K562 (cell line): ENCODE measurements around the gene DNAJC11. TPM values are rescaled to one million over a fixed set of nuclear protein-coding genes. Genes with fewer than 3 reads are reported as not detected.

Source experiments
- ATF1 ChIP-seq, 2 experiments: fragments of 450-650 bp in 1 of 2; IDR thresholded peaks; 2 replicates each; pipeline ENCODE4 v1.6.1; 2016; ENCODE audit warnings: missing compliant biosample characterization in 1 of 2, missing genetic modification characterization in 1 of 2
- ETV5 ChIP-seq: sonication (generic); formaldehyde crosslinking; IDR thresholded peaks from 2 replicates; pipeline ENCODE4 v1.4.0; 2020; ENCODE audit warnings: low read depth, mild to moderate bottlenecking, missing genetic modification reagents
- JUND ChIP-seq, 2 experiments: IDR thresholded peaks; 2 replicates in 1 of 2; 3 replicates in 1 of 2; pipeline ENCODE4 v1.6.1; 2011; ENCODE audit warnings: borderline replicate concordance in 2 of 2, low read depth in 2 of 2, low read length in 2 of 2, improper control_type of control experiment in 1 of 2, missing biosample characterization in 1 of 2, missing genetic modification characterization in 1 of 2, missing genetic modification reagents in 1 of 2
- L3MBTL2 ChIP-seq: fragments of 450-650 bp; IDR thresholded peaks from 2 replicates; pipeline ENCODE4 v1.6.1; 2016; ENCODE audit warnings: mild to moderate bottlenecking, moderate library complexity
- MEF2D ChIP-seq: conservative IDR thresholded peaks from 2 replicates; pipeline ENCODE4 v1.6.1; 2016; ENCODE audit warnings: low read depth, missing genetic modification characterization, missing compliant biosample characterization
- MEIS2 ChIP-seq: fragments of 450-650 bp; IDR thresholded peaks from 2 replicates; pipeline ENCODE4 v1.6.1; 2014; ENCODE audit warnings: mild to moderate bottlenecking; ENCODE audit not compliant: partially characterized antibody
- TEAD1 ChIP-seq, 2 experiments: fragments of 450-650 bp in 1 of 2; sonication (generic) in 1 of 2; formaldehyde crosslinking; IDR thresholded peaks; 2 replicates each; pipeline versions ENCODE4 v1.4.0 to v1.8.0; 2020 to 2022; ENCODE audit warnings: mild to moderate bottlenecking in 2 of 2, missing genetic modification reagents in 1 of 2
- ZFX ChIP-seq: sonication (generic); formaldehyde crosslinking; IDR thresholded peaks from 2 replicates; pipeline ENCODE4 v1.8.0; 2022; ENCODE audit warnings: mild to moderate bottlenecking, missing genetic modification reagents, moderate library complexity
- polyA plus RNA-seq, 8 experiments: library from polyadenylated mRNA; depleted of rRNA in 4 of 8; stranded (reverse) in 5 of 8; unstranded in 3 of 8; fragments of >200 nt; fragmentation: Nextera tagmentation in 2 of 8; fragmentation: Illumina TruSeq in 1 of 8; extraction: Ambion mirVana in 2 of 8; extraction: Trizol in 1 of 8; gene quantifications; 2 replicates each; pipeline versions ENCODE4 v1.2.1 to v1.2.3, GENCODE V29; 2011 to 2014; ENCODE audit warnings: inconsistent platforms in 1 of 8, missing spikeins in 1 of 8
- total RNA-seq, 7 experiments: library from RNA; depleted of rRNA in 6 of 7; stranded (reverse); fragments of >200 nt in 6 of 7; fragmentation: Illumina TruSeq in 2 of 7; extraction: Trizol in 2 of 7; gene quantifications; 2 replicates each; pipeline versions ENCODE4 v1.2.1 to v1.2.3, GENCODE V29; 2011 to 2021; ENCODE audit warnings: low replicate concordance in 1 of 7
- TF ChIP-seq, protein P1 (sequence below): fragments of 250-450 bp; sonication (Bioruptor Pico); IDR thresholded peaks from 2 replicates; pipeline ENCODE4 v1.5.0; 2021
- TF ChIP-seq, protein P2 (sequence below): fragments of 450-650 bp; formaldehyde crosslinking; IDR thresholded peaks from 2 replicates; pipeline ENCODE4 v1.4.0; 2020; ENCODE audit warnings: mild to moderate bottlenecking, mixed read lengths
- TF ChIP-seq, protein P3 (sequence below): sonication (generic); formaldehyde crosslinking; IDR thresholded peaks from 2 replicates; pipeline ENCODE4 v1.9.0; 2022; ENCODE audit warnings: mild to moderate bottlenecking, missing genetic modification reagents
- TF ChIP-seq, protein P4 (sequence below): sonication (generic); formaldehyde crosslinking; IDR thresholded peaks from 2 replicates; pipeline ENCODE4 v1.5.0; 2020; ENCODE audit warnings: missing genetic modification reagents
- TF ChIP-seq, protein P5 (sequence below): sonication (generic); formaldehyde crosslinking; IDR thresholded peaks from 2 replicates; pipeline ENCODE4 v1.8.0; 2022; ENCODE audit warnings: mild to moderate bottlenecking, missing genetic modification reagents
- TF ChIP-seq, protein P6 (sequence below): sonication (generic); formaldehyde crosslinking; IDR thresholded peaks from 2 replicates; pipeline ENCODE4 v1.9.0; 2022; ENCODE audit warnings: mild to moderate bottlenecking, missing genetic modification reagents
- TF ChIP-seq, protein P7 (sequence below), 2 experiments: fragments of 200-800 bp in 1 of 2; sonication (Bioruptor generic) in 1 of 2; sonication (generic) in 1 of 2; formaldehyde crosslinking in 1 of 2; IDR thresholded peaks in 1 of 2; conservative IDR thresholded peaks in 1 of 2; 2 replicates each; pipeline versions ENCODE4 v1.5.0 to v1.6.1; 2016 to 2020; ENCODE audit warnings: missing compliant biosample characterization in 1 of 2, missing genetic modification characterization in 1 of 2, missing genetic modification reagents in 1 of 2
- TF ChIP-seq, protein P8 (sequence below): sonication (generic); formaldehyde crosslinking; IDR thresholded peaks from 2 replicates; pipeline ENCODE4 v1.8.0; 2022; ENCODE audit warnings: missing genetic modification reagents, mild to moderate bottlenecking, moderate library complexity, borderline replicate concordance

Gene DNAJC11
- total and polyA plus RNA-seq, 9 of the 15 experiments (the other 6 are each of a cell fraction or from before 2014, with no cell fraction given) = 14.1 to 123 (median 76.6) TPM

DNA sequence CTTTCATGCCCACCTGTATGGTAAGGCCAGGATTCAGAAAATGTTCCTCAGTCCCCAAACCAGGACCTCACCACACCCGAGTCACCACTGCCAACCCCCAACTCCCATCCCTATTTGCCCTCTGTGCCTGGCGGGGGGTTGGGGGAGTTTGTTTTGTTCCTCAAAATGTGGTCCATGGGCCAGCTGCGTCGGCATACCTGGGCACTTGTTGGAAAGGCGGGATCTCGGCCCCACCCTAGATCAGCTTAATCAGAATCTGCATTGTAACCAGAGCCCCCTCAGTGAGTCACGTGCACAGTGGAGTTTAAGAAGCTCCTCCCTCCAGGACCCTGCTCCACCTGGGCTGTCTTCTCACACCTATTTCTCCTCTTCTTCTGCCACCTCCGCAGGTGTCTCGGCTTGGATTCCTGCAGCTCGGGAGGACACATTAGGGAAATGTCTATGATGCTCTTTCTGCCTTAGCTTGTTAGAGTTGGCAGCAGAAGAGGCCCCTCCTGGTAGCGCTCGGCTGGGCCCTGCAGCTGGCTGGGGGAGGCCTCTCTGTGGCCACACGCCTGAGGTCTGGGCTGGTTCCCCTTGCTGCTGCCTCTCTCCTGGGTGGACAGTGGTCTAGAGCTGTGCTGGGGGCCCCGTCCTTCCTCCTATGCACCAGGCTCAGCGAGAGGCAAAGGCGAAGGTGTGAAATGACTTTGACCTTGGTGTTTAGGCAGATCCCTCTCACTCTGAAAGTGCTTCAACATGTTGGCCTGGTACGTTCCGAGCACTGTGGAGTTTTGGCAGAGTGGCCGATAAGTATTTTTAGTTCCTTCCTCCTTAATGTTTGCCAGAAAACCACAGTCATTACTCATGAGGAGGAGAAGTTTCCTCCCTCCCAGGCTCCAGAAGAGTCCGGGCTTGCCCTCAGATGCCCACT is 41.8 kb upstream of the DNAJC11 start (continued):
- TF ChIP-seq, protein P1, sequence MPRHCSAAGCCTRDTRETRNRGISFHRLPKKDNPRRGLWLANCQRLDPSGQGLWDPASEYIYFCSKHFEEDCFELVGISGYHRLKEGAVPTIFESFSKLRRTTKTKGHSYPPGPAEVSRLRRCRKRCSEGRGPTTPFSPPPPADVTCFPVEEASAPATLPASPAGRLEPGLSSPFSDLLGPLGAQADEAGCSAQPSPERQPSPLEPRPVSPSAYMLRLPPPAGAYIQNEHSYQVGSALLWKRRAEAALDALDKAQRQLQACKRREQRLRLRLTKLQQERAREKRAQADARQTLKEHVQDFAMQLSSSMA = no peak
- TF ChIP-seq, protein P2, sequence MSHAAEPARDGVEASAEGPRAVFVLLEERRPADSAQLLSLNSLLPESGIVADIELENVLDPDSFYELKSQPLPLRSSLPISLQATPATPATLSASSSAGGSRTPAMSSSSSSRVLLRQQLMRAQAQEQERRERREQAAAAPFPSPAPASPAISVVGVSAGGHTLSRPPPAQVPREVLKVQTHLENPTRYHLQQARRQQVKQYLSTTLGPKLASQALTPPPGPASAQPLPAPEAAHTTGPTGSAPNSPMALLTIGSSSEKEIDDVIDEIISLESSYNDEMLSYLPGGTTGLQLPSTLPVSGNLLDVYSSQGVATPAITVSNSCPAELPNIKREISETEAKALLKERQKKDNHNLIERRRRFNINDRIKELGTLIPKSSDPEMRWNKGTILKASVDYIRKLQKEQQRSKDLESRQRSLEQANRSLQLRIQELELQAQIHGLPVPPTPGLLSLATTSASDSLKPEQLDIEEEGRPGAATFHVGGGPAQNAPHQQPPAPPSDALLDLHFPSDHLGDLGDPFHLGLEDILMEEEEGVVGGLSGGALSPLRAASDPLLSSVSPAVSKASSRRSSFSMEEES (CRISPR knock-in tag) = peak; percentile 70
- TF ChIP-seq, protein P3, sequence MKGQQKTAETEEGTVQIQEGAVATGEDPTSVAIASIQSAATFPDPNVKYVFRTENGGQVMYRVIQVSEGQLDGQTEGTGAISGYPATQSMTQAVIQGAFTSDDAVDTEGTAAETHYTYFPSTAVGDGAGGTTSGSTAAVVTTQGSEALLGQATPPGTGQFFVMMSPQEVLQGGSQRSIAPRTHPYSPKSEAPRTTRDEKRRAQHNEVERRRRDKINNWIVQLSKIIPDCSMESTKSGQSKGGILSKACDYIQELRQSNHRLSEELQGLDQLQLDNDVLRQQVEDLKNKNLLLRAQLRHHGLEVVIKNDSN (CRISPR knock-in tag) = peak; percentile 79
- TF ChIP-seq L3MBTL2 (0 out of 2 replicates have a peak, but pooled peaks have one; percentile 25), MEF2D (tag) (peak; percentile 87), ETV5 (CRISPR knock-in tag) (peak; percentile 26; the same call in 1 of the 2 replicates), JUND (IDR thresholded peaks at IDR 0.05; ENCODE audit: borderline replicate concordance, low read depth, low read length) (peak; percentile 20; the same call in 1 of the 2 replicates), JUND (tag; IDR thresholded peaks at IDR 0.05; ENCODE audit: borderline replicate concordance, low read depth, low read length) (no peak; the same call in 2 of the 3 replicates), MEIS2 (peak; percentile 66), TEAD1 (CRISPR knock-in tag; IDR thresholded peaks at IDR 0.05) (0 out of 4 replicates have a peak, but pooled peaks of 1 of the 2 experiments have one; percentile 46), ZFX (CRISPR knock-in tag) (0 out of 2 replicates have a peak, but pooled peaks have one; percentile 13), ATF1 (CRISPR knock-in tag; IDR thresholded peaks at IDR 0.05) (no peak), ATF1 (tag; IDR thresholded peaks at IDR 0.05) (no peak)
- TF ChIP-seq, protein P4, sequence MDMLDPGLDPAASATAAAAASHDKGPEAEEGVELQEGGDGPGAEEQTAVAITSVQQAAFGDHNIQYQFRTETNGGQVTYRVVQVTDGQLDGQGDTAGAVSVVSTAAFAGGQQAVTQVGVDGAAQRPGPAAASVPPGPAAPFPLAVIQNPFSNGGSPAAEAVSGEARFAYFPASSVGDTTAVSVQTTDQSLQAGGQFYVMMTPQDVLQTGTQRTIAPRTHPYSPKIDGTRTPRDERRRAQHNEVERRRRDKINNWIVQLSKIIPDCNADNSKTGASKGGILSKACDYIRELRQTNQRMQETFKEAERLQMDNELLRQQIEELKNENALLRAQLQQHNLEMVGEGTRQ = peak; percentile 60
- TF ChIP-seq, protein P5, sequence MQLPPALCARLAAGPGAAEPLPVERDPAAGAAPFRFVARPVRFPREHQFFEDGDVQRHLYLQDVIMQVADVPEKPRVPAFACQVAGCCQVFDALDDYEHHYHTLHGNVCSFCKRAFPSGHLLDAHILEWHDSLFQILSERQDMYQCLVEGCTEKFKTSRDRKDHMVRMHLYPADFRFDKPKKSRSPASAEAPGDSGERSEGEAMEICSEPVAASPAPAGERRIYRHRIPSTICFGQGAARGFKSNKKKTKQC (CRISPR knock-in tag) = 0 out of 2 replicates have a peak, but pooled peaks have one; percentile 34
- TF ChIP-seq, protein P6, sequence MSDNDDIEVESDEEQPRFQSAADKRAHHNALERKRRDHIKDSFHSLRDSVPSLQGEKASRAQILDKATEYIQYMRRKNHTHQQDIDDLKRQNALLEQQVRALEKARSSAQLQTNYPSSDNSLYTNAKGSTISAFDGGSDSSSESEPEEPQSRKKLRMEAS (CRISPR knock-in tag) = 0 out of 2 replicates have a peak, but pooled peaks have one; percentile 28
- TF ChIP-seq, protein P7, sequence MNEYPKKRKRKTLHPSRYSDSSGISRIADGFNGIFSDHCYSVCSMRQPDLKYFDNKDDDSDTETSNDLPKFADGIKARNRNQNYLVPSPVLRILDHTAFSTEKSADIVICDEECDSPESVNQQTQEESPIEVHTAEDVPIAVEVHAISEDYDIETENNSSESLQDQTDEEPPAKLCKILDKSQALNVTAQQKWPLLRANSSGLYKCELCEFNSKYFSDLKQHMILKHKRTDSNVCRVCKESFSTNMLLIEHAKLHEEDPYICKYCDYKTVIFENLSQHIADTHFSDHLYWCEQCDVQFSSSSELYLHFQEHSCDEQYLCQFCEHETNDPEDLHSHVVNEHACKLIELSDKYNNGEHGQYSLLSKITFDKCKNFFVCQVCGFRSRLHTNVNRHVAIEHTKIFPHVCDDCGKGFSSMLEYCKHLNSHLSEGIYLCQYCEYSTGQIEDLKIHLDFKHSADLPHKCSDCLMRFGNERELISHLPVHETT (CRISPR knock-in tag; conservative IDR thresholded peaks at IDR 0.05 in 1 of 2, IDR thresholded peaks at IDR 0.05 in 1 of 2) = 0 out of 4 replicates have a peak, but pooled peaks of 1 of the 2 experiments have one; percentile 44
- TF ChIP-seq, protein P8, sequence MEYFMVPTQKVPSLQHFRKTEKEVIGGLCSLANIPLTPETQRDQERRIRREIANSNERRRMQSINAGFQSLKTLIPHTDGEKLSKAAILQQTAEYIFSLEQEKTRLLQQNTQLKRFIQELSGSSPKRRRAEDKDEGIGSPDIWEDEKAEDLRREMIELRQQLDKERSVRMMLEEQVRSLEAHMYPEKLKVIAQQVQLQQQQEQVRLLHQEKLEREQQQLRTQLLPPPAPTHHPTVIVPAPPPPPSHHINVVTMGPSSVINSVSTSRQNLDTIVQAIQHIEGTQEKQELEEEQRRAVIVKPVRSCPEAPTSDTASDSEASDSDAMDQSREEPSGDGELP (CRISPR knock-in tag) = peak; percentile 62
